Caki2 (cell line): Measurements from ENCODE around the gene OR6B2. TPM values are rescaled to one million over a fixed set of nuclear protein-coding genes. Genes with fewer than 3 reads are reported as not detected.
"Not testable (repeated sequence)": the region's sequence is repeated elsewhere in the genome, so short reads cannot be mapped to it uniquely, and the experiment has no call there.

ENCODE experiments used
- DNase-seq: peaks from one replicate; pipeline ENCODE4 v3.0.0-alpha.2; 2015; ENCODE audit warnings: low read depth
- in situ Hi-C: cut with HindIII; loops from 2 replicates; pipeline ENCODE4 v1.10.0; 2016; ENCODE audit warnings: low sequenced_read_pairs, low pct_unique_long_range_greater_than_20kb, mixed read lengths
- total RNA-seq: library from RNA; depleted of rRNA; stranded (reverse); fragments of >200 nt; shearing (Covaris generic); gene quantifications from 2 replicates; pipeline ENCODE4 v1.2.3, GENCODE V29; 2014; ENCODE audit warnings: low replicate concordance

Gene OR6B2
- total RNA-seq, 1 experiment from 2014 or later: not detected

- DNase-seq, in situ Hi-C loops: not testable (repeated sequence)
These were observed 13.9 kb upstream of the OR6B2 start for GRCh38 chr2:240044096-240044495.

DNA sequence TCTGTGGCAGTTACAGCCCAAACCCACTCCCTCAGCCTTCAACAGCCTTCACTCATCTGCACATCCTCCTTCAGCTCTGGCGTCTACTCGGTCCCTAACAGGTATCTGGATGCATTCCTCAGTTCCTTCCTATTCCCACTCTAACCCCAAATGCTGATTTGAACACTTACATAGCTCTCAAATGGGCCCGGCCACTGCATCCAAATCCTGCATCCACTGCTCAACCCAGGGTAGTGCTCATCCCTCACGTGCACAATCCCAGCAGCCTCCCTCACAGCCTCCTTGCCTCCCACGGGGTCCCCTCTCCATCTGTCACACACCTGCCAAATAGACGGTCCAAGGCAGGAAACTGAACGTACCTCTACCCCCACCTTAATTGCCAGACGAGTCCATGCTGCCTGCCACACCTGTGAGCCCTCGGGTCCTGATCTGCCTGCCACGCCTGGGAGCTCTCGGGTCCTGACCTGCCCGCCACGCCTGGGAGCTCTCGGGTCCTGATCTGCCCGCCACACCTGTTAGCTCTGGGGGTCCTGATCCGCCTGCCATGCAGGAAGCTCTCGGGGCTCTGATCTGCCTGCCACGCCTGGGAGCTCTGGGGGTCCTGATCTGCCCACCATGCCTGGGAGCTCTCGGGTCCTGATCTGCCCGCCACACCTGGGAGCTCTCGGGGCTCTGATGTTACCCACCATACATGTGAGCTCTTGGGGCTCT is 13.2 kb upstream of the OR6B2 start:
- DNase-seq: no peak
- in situ Hi-C loops: no loop called here

- DNase-seq: no peak
- in situ Hi-C loops: no loop called here
These were observed 12.5 kb upstream of the OR6B2 start for GRCh38 chr2:240042740-240043139.

DNA sequence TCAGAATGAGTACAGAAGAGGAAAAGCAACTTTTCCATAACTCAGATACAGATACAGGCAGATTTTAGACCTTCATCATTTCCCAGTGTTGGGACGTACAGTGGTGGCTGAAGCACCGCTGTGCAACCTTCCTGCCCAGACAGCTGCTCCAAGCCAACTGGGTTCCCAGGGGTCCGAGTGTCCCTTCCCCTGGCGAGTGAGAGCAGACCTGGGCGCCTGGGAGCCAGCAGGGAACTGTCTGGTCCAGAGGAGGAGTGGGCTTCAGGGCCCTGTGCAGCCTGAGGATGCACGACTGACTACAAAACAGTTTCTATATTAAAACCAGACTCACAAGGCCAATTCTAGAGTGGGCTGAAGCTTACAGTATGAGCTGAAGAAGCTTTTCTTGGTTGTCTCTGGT is 11.1 kb upstream of the OR6B2 start:
- no peak for DNase-seq
- in situ Hi-C loops: no loop called here

DNA sequence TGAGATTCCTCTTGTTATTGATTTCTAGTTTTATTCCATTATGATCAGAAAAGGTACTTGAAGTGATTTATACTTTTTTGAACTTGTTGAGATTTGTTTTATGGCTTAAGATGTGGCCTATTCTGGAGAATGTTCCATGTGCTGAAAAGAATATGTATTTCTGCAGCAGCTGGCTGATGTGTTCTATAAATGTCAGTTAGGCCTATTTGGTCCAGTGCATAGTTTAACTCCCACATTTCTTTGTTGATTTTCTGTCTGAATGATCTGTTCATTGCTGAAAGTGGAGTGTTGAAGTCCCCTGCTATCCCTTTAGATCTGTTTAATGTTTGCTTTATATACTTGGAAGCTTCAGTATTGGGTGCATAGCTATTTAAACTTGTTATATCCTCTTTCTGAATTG is 7.1 kb upstream of the OR6B2 start:
- DNase-seq: no peak
- in situ Hi-C loops: no loop called here

GRCh38 chr2:240033330-240033678 is 3.1 kb upstream of the OR6B2 start:
- DNase-seq: no peak
- in situ Hi-C loops: no loop called here

- DNase-seq: no peak
- in situ Hi-C loops: no loop called here
These were observed 2.4 kb upstream of the OR6B2 start for GRCh38 chr2:240032406-240033329.

DNA sequence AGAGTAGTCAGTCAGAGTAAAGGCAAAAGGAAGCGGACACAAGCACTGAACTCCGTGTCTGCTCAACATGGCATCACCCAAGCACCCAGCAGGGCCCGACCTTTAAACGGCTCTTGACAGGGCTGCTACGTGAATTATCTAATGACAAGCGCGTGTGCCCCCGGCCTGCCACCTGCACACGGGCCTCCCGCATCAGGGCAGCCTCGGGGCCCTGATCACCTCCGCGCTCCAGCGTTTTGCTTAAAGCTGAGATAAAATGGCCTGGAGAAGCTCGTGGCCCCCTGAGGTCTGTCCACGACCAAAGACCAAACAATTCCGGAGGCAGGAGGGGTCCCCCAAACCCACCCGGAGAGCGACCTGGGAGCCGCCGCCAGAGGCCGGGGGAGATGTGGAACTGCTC is 5.5 kb downstream of the OR6B2 start:
- DNase-seq: no peak
- in situ Hi-C loops: no loop called here

- DNase-seq: no peak
- in situ Hi-C loops: no loop called here
These were observed 6.4 kb downstream of the OR6B2 start for GRCh38 chr2:240023792-240024191.

GRCh38 chr2:240021488-240022104 is 8.6 kb downstream of the OR6B2 start:
- peak; percentile 29 for DNase-seq
- in situ Hi-C loops: no loop called here

- in situ Hi-C loops: no loop called here
These were observed 12.0 kb downstream of the OR6B2 start for GRCh38 chr2:240018071-240018750.

GRCh38 chr2:240014327-240014726 is 15.9 kb downstream of the OR6B2 start:
- DNase-seq: no peak
- in situ Hi-C loops: no loop called here

More at GRCh38 chr2:240018071-240018750, 12.0 kb downstream of the OR6B2 start:
- no peak for DNase-seq

GRCh38 chr2:240013343-240013742 is 16.9 kb downstream of the OR6B2 start:
- in situ Hi-C loops: no loop called here
- DNase-seq: no peak

DNA sequence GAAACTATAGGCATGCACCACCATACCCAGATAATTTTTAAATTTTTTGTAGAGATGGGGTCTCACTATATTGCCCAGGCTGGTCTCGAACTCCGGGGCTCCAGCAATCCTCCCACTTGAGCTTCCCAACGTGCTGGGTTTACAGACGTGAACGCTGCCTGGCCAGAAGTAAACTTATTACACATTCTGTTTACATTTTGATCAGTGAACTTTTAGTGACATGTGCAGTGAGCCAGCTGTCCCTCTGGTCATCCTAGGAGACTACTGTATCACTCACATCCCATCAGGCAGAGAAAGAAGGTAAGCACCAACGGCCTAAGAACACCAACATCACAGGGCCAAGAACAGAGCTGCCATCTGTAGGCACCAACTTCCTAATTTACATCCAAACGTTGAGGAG is 27.2 kb downstream of the OR6B2 start:
- DNase-seq: no peak
- in situ Hi-C loops: no loop called here

DNA sequence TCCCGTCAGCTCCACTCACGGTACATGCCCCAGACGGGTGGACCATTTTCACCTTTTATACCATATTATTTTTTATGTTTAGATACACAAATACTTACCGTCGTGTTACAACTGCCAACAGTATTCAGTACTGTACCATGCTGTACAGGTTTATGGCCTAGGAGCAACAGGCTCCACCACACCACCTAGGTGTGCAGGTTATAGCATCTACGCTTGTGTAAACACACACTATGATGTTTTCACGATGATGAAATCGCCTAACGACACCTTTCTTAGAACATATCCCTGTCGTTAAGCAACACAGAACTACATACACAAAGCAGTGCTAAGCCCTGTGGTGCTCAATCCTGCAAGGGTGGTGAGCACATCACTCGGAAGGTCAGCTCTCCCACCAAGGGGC is 29.6 kb downstream of the OR6B2 start:
- in situ Hi-C loops: no loop called here

GRCh38 chr2:239997686-239998409 is 32.4 kb downstream of the OR6B2 start:
- in situ Hi-C loops: no loop called here
- no peak for DNase-seq

More for the DNA sequence above, 29.6 kb downstream of the OR6B2 start:
- DNase-seq: no peak

DNA sequence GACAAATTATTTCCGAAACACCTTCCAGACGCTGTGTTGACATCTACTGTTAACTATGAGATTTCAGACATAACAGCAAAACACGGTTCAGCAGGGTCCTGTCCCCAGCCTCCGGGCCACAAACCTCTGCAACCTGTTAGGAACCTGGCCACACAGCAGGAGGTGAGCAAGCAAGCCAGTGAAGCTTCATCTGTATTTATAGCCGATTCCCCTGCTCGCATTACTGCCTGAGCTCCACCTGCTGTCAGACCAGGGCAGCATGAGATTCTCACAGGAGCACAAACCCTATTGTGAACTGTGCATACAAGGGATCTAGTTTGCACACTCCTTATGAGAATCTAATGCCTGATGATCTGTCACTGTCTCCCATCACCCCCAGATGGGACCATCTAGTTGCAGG is 36.1 kb downstream of the OR6B2 start:
- in situ Hi-C loops: no loop called here
- DNase-seq: no peak

DNA sequence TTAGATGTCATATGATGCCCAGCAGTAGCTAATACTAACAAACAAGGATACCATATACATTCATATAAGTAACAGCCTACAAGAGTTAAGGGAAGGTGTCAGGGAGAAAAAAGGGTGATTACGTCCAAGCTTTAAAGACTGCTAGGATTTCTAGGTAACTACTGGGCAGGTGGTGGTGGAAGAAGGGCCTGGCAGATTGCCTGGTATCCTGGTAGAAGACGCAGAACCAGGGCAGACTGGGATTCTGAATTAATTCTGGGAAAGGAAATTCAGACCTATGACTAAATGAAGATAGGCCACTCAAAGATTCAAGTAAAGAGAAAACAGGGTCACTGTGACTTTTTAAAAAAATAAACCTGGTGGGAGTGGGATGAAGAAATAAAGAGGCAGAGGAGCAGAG is 36.9 kb downstream of the OR6B2 start:
- DNase-seq: no peak
- in situ Hi-C loops: no loop called here
